ENCODE measurements around the gene ZNF273. TPM values are rescaled to one million over a fixed set of nuclear protein-coding genes. Genes with fewer than 3 reads are reported as not detected.

ZNF273 gene
- total RNA-seq, 1 experiment from 2014 or later, result 6.6 TPM

DNA sequence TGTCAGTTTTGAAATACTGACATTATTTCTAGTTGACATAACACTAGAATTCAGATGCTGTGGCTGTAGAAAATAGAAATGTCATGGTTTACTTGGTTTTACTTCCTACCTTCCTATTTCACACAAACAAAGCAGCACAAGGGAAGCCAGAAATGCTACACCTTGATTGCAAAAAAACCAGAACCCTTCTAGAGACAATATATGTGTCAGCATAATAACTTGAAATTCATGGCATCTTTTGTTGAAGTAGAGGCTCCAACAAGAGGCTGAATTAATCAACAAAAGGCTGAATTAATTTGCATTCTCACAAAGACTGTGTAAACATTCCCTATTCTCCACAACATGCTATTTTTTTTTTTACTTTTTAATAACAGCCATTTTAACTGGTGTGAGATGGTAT, 62.5 kb downstream of the ZNF273 start:
- CTCF ChIA-PET, result no interaction called here
- no peaks in the 10 kb centered on the region for H3K9me2 ChIP-seq (ENCODE audit: insufficient read depth)
- no peak overlapping the region for H3K27ac ChIP-seq (ENCODE audit: low read depth, low read length)
- BruUV-seq (replicated peaks), result no TSS peak
- ATAC-seq (no peak), DNase-seq (ENCODE audit: low read depth, low spot score) (no peak)
- no peaks in the 10 kb centered on the region for H3K27me3 ChIP-seq (ENCODE audit: insufficient read depth, low read length)
- RAD21 ChIA-PET (ENCODE audit: low non-redundant PET in 1 of 2, low total read pairs in 2 of 2, uncharacterized antibody in 2 of 2, unreplicated experiment in 2 of 2), result no interaction called here
- no peak for TF ChIP-seq EGR1 (IDR thresholded peaks at IDR 0.05; ENCODE audit: low read depth)
- no peak for TF ChIP-seq POLR2A (IDR thresholded peaks at IDR 0.05; ENCODE audit: borderline replicate concordance, extremely low read depth, insufficient read depth, insufficient read length)
- TF ChIP-seq JUND (IDR thresholded peaks at IDR 0.05), result no peak
- TF ChIP-seq EZH2 (IDR thresholded peaks at IDR 0.05), result no peak
- no peak for TF ChIP-seq SP1 (IDR thresholded peaks at IDR 0.05; ENCODE audit: low read depth)
- TF ChIP-seq, protein P1, sequence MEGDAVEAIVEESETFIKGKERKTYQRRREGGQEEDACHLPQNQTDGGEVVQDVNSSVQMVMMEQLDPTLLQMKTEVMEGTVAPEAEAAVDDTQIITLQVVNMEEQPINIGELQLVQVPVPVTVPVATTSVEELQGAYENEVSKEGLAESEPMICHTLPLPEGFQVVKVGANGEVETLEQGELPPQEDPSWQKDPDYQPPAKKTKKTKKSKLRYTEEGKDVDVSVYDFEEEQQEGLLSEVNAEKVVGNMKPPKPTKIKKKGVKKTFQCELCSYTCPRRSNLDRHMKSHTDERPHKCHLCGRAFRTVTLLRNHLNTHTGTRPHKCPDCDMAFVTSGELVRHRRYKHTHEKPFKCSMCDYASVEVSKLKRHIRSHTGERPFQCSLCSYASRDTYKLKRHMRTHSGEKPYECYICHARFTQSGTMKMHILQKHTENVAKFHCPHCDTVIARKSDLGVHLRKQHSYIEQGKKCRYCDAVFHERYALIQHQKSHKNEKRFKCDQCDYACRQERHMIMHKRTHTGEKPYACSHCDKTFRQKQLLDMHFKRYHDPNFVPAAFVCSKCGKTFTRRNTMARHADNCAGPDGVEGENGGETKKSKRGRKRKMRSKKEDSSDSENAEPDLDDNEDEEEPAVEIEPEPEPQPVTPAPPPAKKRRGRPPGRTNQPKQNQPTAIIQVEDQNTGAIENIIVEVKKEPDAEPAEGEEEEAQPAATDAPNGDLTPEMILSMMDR (IDR thresholded peaks at IDR 0.05 in 2 of 3, conservative IDR thresholded peaks at IDR 0.05 in 1 of 3; ENCODE audit: borderline replicate concordance in 1 of 3, insufficient read depth in 1 of 3, low read depth in 2 of 3, low read length in 2 of 3), result no peak
- TF ChIP-seq, protein P2, sequence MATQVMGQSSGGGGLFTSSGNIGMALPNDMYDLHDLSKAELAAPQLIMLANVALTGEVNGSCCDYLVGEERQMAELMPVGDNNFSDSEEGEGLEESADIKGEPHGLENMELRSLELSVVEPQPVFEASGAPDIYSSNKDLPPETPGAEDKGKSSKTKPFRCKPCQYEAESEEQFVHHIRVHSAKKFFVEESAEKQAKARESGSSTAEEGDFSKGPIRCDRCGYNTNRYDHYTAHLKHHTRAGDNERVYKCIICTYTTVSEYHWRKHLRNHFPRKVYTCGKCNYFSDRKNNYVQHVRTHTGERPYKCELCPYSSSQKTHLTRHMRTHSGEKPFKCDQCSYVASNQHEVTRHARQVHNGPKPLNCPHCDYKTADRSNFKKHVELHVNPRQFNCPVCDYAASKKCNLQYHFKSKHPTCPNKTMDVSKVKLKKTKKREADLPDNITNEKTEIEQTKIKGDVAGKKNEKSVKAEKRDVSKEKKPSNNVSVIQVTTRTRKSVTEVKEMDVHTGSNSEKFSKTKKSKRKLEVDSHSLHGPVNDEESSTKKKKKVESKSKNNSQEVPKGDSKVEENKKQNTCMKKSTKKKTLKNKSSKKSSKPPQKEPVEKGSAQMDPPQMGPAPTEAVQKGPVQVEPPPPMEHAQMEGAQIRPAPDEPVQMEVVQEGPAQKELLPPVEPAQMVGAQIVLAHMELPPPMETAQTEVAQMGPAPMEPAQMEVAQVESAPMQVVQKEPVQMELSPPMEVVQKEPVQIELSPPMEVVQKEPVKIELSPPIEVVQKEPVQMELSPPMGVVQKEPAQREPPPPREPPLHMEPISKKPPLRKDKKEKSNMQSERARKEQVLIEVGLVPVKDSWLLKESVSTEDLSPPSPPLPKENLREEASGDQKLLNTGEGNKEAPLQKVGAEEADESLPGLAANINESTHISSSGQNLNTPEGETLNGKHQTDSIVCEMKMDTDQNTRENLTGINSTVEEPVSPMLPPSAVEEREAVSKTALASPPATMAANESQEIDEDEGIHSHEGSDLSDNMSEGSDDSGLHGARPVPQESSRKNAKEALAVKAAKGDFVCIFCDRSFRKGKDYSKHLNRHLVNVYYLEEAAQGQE (IDR thresholded peaks at IDR 0.05; ENCODE audit: low read depth), result no peak
- TF ChIP-seq TCF7L2 (IDR thresholded peaks at IDR 0.05; ENCODE audit: borderline replicate concordance, extremely low read depth, insufficient read depth, insufficient read length), result no peak
- TF ChIP-seq ZFX (IDR thresholded peaks at IDR 0.05), result no peak
- TF ChIP-seq SIN3A (IDR thresholded peaks at IDR 0.05; ENCODE audit: low read depth), result no peak
- TF ChIP-seq CBX3 (IDR thresholded peaks at IDR 0.05; ENCODE audit: low read depth), result no peak
- no peak for TF ChIP-seq YY1 (IDR thresholded peaks at IDR 0.05; ENCODE audit: extremely low read depth, insufficient replicate concordance, low read depth, low read length)
- no peak for TF ChIP-seq EZH2phosphoT487 (IDR thresholded peaks at IDR 0.05; ENCODE audit: borderline replicate concordance)
- no peak for TF ChIP-seq SRF (IDR thresholded peaks at IDR 0.05; ENCODE audit: low read depth)
- TF ChIP-seq, protein P3, sequence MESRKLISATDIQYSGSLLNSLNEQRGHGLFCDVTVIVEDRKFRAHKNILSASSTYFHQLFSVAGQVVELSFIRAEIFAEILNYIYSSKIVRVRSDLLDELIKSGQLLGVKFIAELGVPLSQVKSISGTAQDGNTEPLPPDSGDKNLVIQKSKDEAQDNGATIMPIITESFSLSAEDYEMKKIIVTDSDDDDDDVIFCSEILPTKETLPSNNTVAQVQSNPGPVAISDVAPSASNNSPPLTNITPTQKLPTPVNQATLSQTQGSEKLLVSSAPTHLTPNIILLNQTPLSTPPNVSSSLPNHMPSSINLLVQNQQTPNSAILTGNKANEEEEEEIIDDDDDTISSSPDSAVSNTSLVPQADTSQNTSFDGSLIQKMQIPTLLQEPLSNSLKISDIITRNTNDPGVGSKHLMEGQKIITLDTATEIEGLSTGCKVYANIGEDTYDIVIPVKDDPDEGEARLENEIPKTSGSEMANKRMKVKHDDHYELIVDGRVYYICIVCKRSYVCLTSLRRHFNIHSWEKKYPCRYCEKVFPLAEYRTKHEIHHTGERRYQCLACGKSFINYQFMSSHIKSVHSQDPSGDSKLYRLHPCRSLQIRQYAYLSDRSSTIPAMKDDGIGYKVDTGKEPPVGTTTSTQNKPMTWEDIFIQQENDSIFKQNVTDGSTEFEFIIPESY (IDR thresholded peaks at IDR 0.05; ENCODE audit: extremely low read depth, insufficient replicate concordance, low read length), result no peak
- TF ChIP-seq CEBPB (IDR thresholded peaks at IDR 0.05; ENCODE audit: low read depth), result no peak
- TF ChIP-seq, protein P4, sequence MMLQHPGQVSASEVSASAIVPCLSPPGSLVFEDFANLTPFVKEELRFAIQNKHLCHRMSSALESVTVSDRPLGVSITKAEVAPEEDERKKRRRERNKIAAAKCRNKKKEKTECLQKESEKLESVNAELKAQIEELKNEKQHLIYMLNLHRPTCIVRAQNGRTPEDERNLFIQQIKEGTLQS (IDR thresholded peaks at IDR 0.05), result no peak
- POLR2A ChIA-PET, result no interaction called here
- H3K4me1 ChIP-seq (ENCODE audit: control insufficient read depth in 1 of 2, insufficient read depth in 2 of 2, low read length in 2 of 2), result no peaks in the 10 kb centered on the region
- no peaks in the 10 kb centered on the region for H4K20me1 ChIP-seq (ENCODE audit: insufficient read depth)
- no peak overlapping the region for H3K4me3 ChIP-seq (replicated peaks in 1 of 2; ENCODE audit: low read depth in 1 of 2, low read length in 2 of 2)
- H3K9ac ChIP-seq (ENCODE audit: low read length), result no peak overlapping the region
- intact Hi-C loops (cut with micrococcal nuclease), result no loop called here
- no peak overlapping the region for H3K4me2 ChIP-seq (ENCODE audit: low read length)
- no peak overlapping the region for H2AFZ ChIP-seq (ENCODE audit: low read depth, low read length, poor library complexity, severe bottlenecking)
- no peaks in the 10 kb centered on the region for H3K9me3 ChIP-seq (ENCODE audit: control insufficient read depth in 1 of 2, insufficient read depth in 1 of 2, low read depth in 1 of 2, low read length in 2 of 2)
- H3K36me3 ChIP-seq (ENCODE audit: control insufficient read depth in 1 of 2, insufficient read depth in 2 of 2, low read length in 2 of 2), result no peaks in the 10 kb centered on the region; a peak in 1 of 4 replicates
- no peaks in the 10 kb centered on the region for H3K79me2 ChIP-seq (ENCODE audit: insufficient read depth, low read length)
